ENCODE data around the gene KDM4B.

The KDM4B gene

GRCh38 chr19:5149508-5149907, 180.6 kb downstream of the KDM4B start:
- DNase-seq (ENCODE audit: extremely low read depth, low read depth), result no peak
- TF ChIP-seq CTCF (IDR thresholded peaks at IDR 0.05; ENCODE audit: low read depth, low read length), result no peak

- no peak for TF ChIP-seq CTCF (IDR thresholded peaks at IDR 0.05; ENCODE audit: low read depth, low read length)
- DNase-seq (ENCODE audit: extremely low read depth, low read depth), result no peak
Observed at GRCh38 chr19:5149932-5150901, 181.3 kb downstream of the KDM4B start.

- no peak for DNase-seq (ENCODE audit: extremely low read depth, low read depth)
- no peak for TF ChIP-seq CTCF (IDR thresholded peaks at IDR 0.05; ENCODE audit: low read depth, low read length)
Observed at GRCh38 chr19:5150902-5151741, 182.2 kb downstream of the KDM4B start.

- no peak for TF ChIP-seq CTCF (IDR thresholded peaks at IDR 0.05; ENCODE audit: low read depth, low read length)
- no peak for DNase-seq (ENCODE audit: extremely low read depth, low read depth)
Observed at GRCh38 chr19:5152013-5152763, 183.3 kb downstream of the KDM4B start.

- no peak for TF ChIP-seq CTCF (IDR thresholded peaks at IDR 0.05; ENCODE audit: low read depth, low read length)
- no peak for DNase-seq (ENCODE audit: extremely low read depth, low read depth)
Observed at GRCh38 chr19:5152767-5153532, 184.0 kb downstream of the KDM4B start.

GRCh38 chr19:5153601-5154128, 184.8 kb downstream of the KDM4B start:
- no peak for TF ChIP-seq CTCF (IDR thresholded peaks at IDR 0.05; ENCODE audit: low read depth, low read length)
- DNase-seq (ENCODE audit: extremely low read depth, low read depth), result no peak

Measured in AG09319 (cell line).